Measurements from ENCODE around the gene AKR7A3. TPM values are rescaled to one million over a fixed set of nuclear protein-coding genes. Genes with fewer than 3 reads are reported as not detected.
A peak's percentile ranks its signal among the peaks of the same experiment; 100 is the strongest.

The AKR7A3 gene
- total and polyA plus RNA-seq, 9 of the 15 experiments (the other 6 are each of a cell fraction or from before 2014, with no cell fraction given): 0.04 to 1.5 (median 0.44) TPM; not detected in 1

- intact Hi-C loops (cut with micrococcal nuclease): no loop called here
- ATAC-seq (no peak), FAIRE-seq (no peak), DNase-seq (ENCODE audit: extremely low read depth in 1 of 4, low spot score in 3 of 4) (no peak)
- Histone ChIP-seq H3K9ac (ENCODE audit: insufficient read depth in 1 of 2, low read depth in 2 of 2, low read length in 2 of 2) (peak overlapping the region in 1 of 2 experiments; percentile 61; a peak in 1 of 4 replicates), H3K9me1 (ENCODE audit: control insufficient read depth, insufficient read depth, low read length) (peaks cover 20% of the 10 kb centered on the region), H4K20me1 (replicated peaks; ENCODE audit: control insufficient read depth, insufficient read depth, low read length) (peaks cover 36% of the 10 kb centered on the region), H3K36me3 (ENCODE audit: control insufficient read depth, insufficient read depth, low read length) (peaks cover 68% of the 10 kb centered on the region), H3K9me3 (replicated peaks; ENCODE audit: control insufficient read depth, insufficient read depth, low read depth, low read length) (no peaks in the 10 kb centered on the region), H3K27ac (ENCODE audit: extremely low read depth, low read depth, low read length) (no peak overlapping the region), H3K27me3 (ENCODE audit: control insufficient read depth in 2 of 2, insufficient read depth in 2 of 2, low read length in 2 of 2) (no peaks in the 10 kb centered on the region), H2AFZ (ENCODE audit: low read depth, low read length) (no peak overlapping the region), H3K79me2 (ENCODE audit: control insufficient read depth, insufficient read depth, low read length) (0 out of 3 replicates have a peak, but pooled peaks cover 3% of the 10 kb centered on the region), H3K4me2 (ENCODE audit: insufficient read depth, low read length) (no peak overlapping the region), H3K4me1 (replicated peaks in 1 of 2; ENCODE audit: control insufficient read depth in 2 of 2, insufficient read depth in 2 of 2, low read length in 2 of 2) (peaks cover 17 to 38% of the 10 kb centered on the region in 2 experiments), H3K4me3 (no peak overlapping the region)
- TF ChIP-seq NR0B1 (IDR thresholded peaks at IDR 0.05; ENCODE audit: partially characterized antibody) (no peak), LEF1 (IDR thresholded peaks at IDR 0.05) (no peak), ZNF318 (IDR thresholded peaks at IDR 0.05; ENCODE audit: borderline replicate concordance in 1 of 2, low read depth in 1 of 2) (no peak), ZNF76 (CRISPR knock-in tag; IDR thresholded peaks at IDR 0.05; ENCODE audit: borderline replicate concordance) (no peak), PML (IDR thresholded peaks at IDR 0.05; ENCODE audit: low read length) (no peak), XRCC5 (IDR thresholded peaks at IDR 0.05; ENCODE audit: low read depth, low read length) (no peak), ZNF311 (CRISPR knock-in tag; IDR thresholded peaks at IDR 0.05) (no peak)
- no TSS peak for BruUV-seq (replicated peaks)
- WGBS (ENCODE audit: insufficient coverage, low coverage, missing lambda C conversion rate): 87% methylated on average over 10 of the region's 10 CpGs
- POLR2A ChIA-PET: interaction anchor here (0.6 to 1.2 kb wide), 2 partner anchors 9 to 19 kb away, joined by 3 to 4 read pairs; no protein-coding TSS in a partner anchor
- CTCF ChIA-PET (ENCODE audit: low intra/inter-chr PET ratio): no interaction called here
- in situ Hi-C loops (cut with MboI): no loop called here
Measured at GRCh38 chr1:19322481-19322880, 33.9 kb upstream of the AKR7A3 start.

All from K562 (cell line).